Measurements from ENCODE around the gene CRABP2.

DNA sequence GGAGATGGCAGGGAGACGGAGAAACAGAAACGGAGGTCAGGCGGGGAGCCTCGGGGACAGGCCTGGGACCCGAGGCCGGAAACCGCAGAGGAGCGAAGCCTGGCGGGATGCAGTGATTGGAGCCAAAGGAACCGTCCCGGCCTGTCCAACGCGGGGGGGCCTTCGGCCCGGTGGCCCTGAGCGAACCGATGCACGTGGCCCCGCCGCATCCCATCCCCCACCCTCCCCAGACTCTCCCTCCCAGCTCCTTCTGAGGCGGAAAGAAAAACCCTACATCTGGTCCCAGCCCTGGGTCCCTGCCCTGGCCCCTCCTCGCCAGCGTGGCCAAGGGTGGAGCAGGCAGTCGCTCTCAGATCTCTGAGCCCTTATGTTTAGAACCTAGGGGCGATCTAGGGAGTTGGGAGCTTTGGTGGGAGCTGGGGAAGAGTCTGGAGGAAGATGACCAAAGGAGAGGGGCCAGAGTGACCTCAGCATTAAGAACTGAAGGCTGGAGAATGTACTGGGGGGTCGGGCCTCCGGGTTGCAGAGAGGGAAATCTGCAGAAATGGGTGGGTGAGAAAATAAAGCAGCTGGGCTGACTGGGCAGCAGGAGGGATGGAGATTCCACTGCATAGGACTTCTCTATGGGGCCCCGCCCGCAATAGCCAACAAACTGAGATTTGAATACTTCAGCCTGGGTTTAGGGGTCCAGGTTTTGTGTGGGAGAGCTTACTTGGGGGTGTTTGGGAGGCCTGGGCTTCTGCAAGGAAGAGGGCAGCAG, 1.5 kb upstream of the CRABP2 start:
- no peak for TF ChIP-seq EZH2phosphoT487 (IDR thresholded peaks at IDR 0.05)
- TF ChIP-seq, protein P1, sequence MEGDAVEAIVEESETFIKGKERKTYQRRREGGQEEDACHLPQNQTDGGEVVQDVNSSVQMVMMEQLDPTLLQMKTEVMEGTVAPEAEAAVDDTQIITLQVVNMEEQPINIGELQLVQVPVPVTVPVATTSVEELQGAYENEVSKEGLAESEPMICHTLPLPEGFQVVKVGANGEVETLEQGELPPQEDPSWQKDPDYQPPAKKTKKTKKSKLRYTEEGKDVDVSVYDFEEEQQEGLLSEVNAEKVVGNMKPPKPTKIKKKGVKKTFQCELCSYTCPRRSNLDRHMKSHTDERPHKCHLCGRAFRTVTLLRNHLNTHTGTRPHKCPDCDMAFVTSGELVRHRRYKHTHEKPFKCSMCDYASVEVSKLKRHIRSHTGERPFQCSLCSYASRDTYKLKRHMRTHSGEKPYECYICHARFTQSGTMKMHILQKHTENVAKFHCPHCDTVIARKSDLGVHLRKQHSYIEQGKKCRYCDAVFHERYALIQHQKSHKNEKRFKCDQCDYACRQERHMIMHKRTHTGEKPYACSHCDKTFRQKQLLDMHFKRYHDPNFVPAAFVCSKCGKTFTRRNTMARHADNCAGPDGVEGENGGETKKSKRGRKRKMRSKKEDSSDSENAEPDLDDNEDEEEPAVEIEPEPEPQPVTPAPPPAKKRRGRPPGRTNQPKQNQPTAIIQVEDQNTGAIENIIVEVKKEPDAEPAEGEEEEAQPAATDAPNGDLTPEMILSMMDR (IDR thresholded peaks at IDR 0.05) = no peak
